HEK293 (cell line): ENCODE results near the gene SLCO4A1.

ENCODE experiments used
- ZNF155 ChIP-seq: fragments of 450-650 bp; formaldehyde crosslinking; IDR thresholded peaks from 2 replicates; pipeline ENCODE4 v1.5.1; 2016; ENCODE audit warnings: missing biosample characterization, missing genetic modification characterization
- TF ChIP-seq, protein P1 (sequence below): fragments of 450-650 bp; formaldehyde crosslinking; IDR thresholded peaks from 2 replicates; pipeline ENCODE4 v1.5.1; 2016; ENCODE audit warnings: missing biosample characterization, missing genetic modification characterization
- TF ChIP-seq, protein P2 (sequence below): fragments of 450-650 bp; formaldehyde crosslinking; IDR thresholded peaks from 2 replicates; pipeline ENCODE4 v1.5.1; 2016; ENCODE audit warnings: missing biosample characterization, missing genetic modification characterization
- TF ChIP-seq, protein P3 (sequence below): fragments of 450-650 bp; formaldehyde crosslinking; IDR thresholded peaks from 2 replicates; pipeline ENCODE4 v1.5.1; 2016; ENCODE audit warnings: missing biosample characterization, missing genetic modification characterization
- TF ChIP-seq, protein P4 (sequence below): fragments of 450-650 bp; formaldehyde crosslinking; IDR thresholded peaks from 2 replicates; pipeline ENCODE4 v1.5.1; 2016; ENCODE audit warnings: missing biosample characterization, missing genetic modification characterization, low read depth

DNA sequence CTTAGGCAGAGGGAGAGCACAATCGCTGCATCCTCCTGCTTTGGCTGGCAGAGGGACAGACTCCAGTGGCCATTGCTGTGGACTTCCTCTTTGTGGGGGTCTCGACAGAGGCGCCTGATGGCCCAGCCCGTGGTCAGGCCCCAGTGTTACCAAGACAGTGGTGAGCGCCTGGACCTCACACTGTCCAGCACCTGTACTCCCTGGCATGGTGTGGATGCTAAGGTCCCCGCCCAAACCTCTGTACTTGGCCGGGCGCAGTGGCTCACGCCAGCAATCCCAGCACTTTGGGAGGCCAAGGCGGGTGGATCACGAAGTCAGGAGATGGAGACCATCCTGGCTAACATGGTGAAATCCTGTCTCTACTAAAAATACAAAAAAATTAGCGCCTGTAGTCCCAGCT is 64.0 kb downstream of the SLCO4A1 start:
- TF ChIP-seq, protein P1, sequence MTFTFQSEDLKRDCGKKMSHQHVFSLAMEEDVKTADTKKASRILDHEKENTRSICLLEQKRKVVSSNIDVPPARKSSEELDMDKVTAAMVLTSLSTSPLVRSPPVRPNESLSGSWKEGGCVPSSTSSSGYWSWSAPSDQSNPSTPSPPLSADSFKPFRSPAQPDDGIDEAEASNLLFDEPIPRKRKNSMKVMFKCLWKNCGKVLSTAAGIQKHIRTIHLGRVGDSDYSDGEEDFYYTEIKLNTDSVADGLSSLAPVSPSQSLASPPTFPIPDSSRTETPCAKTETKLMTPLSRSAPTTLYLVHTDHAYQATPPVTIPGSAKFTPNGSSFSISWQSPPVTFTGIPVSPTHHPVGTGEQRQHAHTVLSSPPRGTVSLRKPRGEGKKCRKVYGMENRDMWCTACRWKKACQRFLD (tag by site-specific recombination), result no peak
- TF ChIP-seq, protein P2, sequence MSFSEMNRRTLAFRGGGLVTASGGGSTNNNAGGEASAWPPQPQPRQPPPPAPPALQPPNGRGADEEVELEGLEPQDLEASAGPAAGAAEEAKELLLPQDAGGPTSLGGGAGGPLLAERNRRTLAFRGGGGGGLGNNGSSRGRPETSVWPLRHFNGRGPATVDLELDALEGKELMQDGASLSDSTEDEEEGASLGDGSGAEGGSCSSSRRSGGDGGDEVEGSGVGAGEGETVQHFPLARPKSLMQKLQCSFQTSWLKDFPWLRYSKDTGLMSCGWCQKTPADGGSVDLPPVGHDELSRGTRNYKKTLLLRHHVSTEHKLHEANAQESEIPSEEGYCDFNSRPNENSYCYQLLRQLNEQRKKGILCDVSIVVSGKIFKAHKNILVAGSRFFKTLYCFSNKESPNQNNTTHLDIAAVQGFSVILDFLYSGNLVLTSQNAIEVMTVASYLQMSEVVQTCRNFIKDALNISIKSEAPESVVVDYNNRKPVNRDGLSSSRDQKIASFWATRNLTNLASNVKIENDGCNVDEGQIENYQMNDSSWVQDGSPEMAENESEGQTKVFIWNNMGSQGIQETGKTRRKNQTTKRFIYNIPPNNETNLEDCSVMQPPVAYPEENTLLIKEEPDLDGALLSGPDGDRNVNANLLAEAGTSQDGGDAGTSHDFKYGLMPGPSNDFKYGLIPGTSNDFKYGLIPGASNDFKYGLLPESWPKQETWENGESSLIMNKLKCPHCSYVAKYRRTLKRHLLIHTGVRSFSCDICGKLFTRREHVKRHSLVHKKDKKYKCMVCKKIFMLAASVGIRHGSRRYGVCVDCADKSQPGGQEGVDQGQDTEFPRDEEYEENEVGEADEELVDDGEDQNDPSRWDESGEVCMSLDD, result no peak
- TF ChIP-seq, protein P3, sequence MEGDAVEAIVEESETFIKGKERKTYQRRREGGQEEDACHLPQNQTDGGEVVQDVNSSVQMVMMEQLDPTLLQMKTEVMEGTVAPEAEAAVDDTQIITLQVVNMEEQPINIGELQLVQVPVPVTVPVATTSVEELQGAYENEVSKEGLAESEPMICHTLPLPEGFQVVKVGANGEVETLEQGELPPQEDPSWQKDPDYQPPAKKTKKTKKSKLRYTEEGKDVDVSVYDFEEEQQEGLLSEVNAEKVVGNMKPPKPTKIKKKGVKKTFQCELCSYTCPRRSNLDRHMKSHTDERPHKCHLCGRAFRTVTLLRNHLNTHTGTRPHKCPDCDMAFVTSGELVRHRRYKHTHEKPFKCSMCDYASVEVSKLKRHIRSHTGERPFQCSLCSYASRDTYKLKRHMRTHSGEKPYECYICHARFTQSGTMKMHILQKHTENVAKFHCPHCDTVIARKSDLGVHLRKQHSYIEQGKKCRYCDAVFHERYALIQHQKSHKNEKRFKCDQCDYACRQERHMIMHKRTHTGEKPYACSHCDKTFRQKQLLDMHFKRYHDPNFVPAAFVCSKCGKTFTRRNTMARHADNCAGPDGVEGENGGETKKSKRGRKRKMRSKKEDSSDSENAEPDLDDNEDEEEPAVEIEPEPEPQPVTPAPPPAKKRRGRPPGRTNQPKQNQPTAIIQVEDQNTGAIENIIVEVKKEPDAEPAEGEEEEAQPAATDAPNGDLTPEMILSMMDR, result no peak
- TF ChIP-seq ZNF155 (tag by site-specific recombination), result no peak
- TF ChIP-seq, protein P4, sequence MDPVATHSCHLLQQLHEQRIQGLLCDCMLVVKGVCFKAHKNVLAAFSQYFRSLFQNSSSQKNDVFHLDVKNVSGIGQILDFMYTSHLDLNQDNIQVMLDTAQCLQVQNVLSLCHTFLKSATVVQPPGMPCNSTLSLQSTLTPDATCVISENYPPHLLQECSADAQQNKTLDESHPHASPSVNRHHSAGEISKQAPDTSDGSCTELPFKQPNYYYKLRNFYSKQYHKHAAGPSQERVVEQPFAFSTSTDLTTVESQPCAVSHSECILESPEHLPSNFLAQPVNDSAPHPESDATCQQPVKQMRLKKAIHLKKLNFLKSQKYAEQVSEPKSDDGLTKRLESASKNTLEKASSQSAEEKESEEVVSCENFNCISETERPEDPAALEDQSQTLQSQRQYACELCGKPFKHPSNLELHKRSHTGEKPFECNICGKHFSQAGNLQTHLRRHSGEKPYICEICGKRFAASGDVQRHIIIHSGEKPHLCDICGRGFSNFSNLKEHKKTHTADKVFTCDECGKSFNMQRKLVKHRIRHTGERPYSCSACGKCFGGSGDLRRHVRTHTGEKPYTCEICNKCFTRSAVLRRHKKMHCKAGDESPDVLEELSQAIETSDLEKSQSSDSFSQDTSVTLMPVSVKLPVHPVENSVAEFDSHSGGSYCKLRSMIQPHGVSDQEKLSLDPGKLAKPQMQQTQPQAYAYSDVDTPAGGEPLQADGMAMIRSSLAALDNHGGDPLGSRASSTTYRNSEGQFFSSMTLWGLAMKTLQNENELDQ (tag by site-specific recombination), result no peak
